B cell (primary cell): Measurements from ENCODE around the gene KMT2C. TPM values are rescaled to one million over a fixed set of nuclear protein-coding genes. Genes with fewer than 3 reads are reported as not detected.

Source experiments
- ATAC-seq: fragments of 200-7000 bp; cut with Tn5 transposase; one replicate; pipeline ENCODE4 v1.10.0; 2021; ENCODE audit warnings: low read depth, mild to moderate bottlenecking, moderate number of reproducible peaks, moderate library complexity
- CTCF ChIA-PET: fragments of 350-600 bp; sonication (Branson Sonifier 250); formaldehyde crosslinking; loops from one replicate; lab custom pipeline; 2021; ENCODE audit warnings: antibody characterized with exemption, inconsistent platforms; lab: Charles Lee
- POLR2A ChIA-PET: fragments of 350-600 bp; sonication (Branson Sonifier 250); formaldehyde crosslinking; loops from one replicate; lab custom pipeline; 2021; ENCODE audit warnings: antibody characterized with exemption; lab: Charles Lee
- DNase-seq: peaks from one replicate; pipeline ENCODE4 v3.0.0; 2013
- H2AFZ ChIP-seq: 2 replicates; pipeline ENCODE4 v1.6.1; 2012; ENCODE audit warnings: mild to moderate bottlenecking, low read depth, low read length; ENCODE audit not compliant: insufficient read depth, poor library complexity, severe bottlenecking
- H3K27ac ChIP-seq, 2 donors: 1 replicate in 1 of 2; 2 replicates in 1 of 2; pipeline ENCODE4 v1.5.1; 2012 to 2013; ENCODE audit warnings: low read length in 2 of 2, mild to moderate bottlenecking in 2 of 2, moderate library complexity in 1 of 2
- H3K27me3 ChIP-seq, 4 experiments: fragments of 200-600 bp in 1 of 4; sonication (generic) in 1 of 4; replicated peaks in 1 of 4; 1 replicate in 2 of 4; 2 replicates in 2 of 4; pipeline versions ENCODE4 v1.6.1 to v1.7.0; 2013 to 2016; ENCODE audit warnings: low read length in 3 of 4, mild to moderate bottlenecking in 2 of 4, mixed read lengths in 1 of 4, moderate library complexity in 1 of 4; ENCODE audit not compliant: insufficient read depth in 4 of 4, control insufficient read depth in 3 of 4; ENCODE audit errors: control extremely low read depth in 1 of 4
- H3K36me3 ChIP-seq, 2 experiments: replicated peaks in 1 of 2; 1 replicate in 1 of 2; 2 replicates in 1 of 2; pipeline versions ENCODE4 v1.6.1 to v1.7.1; 2013; ENCODE audit warnings: low read length in 1 of 2; ENCODE audit not compliant: insufficient read depth in 2 of 2, control insufficient read depth in 1 of 2; ENCODE audit errors: control extremely low read depth in 1 of 2, extremely low read depth in 1 of 2
- H3K4me1 ChIP-seq, 2 donors: fragments of 200-600 bp in 1 of 2; sonication (generic) in 1 of 2; 1 replicate in 1 of 2; 2 replicates in 1 of 2; pipeline versions ENCODE4 v1.5.1 to v1.6.1; 2013 to 2017; ENCODE audit warnings: low read length in 2 of 2; ENCODE audit not compliant: control insufficient read depth in 2 of 2, insufficient read depth in 2 of 2
- H3K4me2 ChIP-seq: replicated peaks from 2 replicates; pipeline ENCODE3; 2012; ENCODE audit warnings: mild to moderate bottlenecking, low read depth, low read length; ENCODE audit not compliant: poor library complexity, severe bottlenecking
- H3K4me3 ChIP-seq, 5 experiments: fragments of 200-600 bp in 1 of 5; sonication (generic) in 1 of 5; 1 replicate in 3 of 5; 2 replicates in 2 of 5; pipeline versions ENCODE4 v1.5.1 to v1.7.0; 2011 to 2016; ENCODE audit warnings: low read length in 4 of 5, mild to moderate bottlenecking in 4 of 5, low read depth in 2 of 5, control low read depth in 1 of 5, moderate library complexity in 1 of 5; ENCODE audit not compliant: insufficient read depth in 1 of 5; ENCODE audit errors: control extremely low read depth in 1 of 5, extremely low read depth in 1 of 5
- H3K79me2 ChIP-seq: fragments of 200-600 bp; sonication (generic); one replicate; pipeline ENCODE4 v1.6.0; 2016; ENCODE audit warnings: low read length; ENCODE audit not compliant: control insufficient read depth, insufficient read depth
- H3K9ac ChIP-seq: fragments of 200-600 bp; sonication (generic); 2 replicates; pipeline ENCODE4 v1.6.1; 2017; ENCODE audit warnings: mild to moderate bottlenecking, low read length, moderate library complexity
- H3K9me3 ChIP-seq, 3 donors: one replicate each; pipeline versions ENCODE4 v1.6.1 to v1.7.1; 2013; ENCODE audit warnings: low read length in 2 of 3; ENCODE audit not compliant: control insufficient read depth in 2 of 3, insufficient read depth in 1 of 3; ENCODE audit errors: control extremely low read depth in 1 of 3
- H4K20me1 ChIP-seq: 2 replicates; pipeline ENCODE4 v1.6.0; 2012; ENCODE audit warnings: mild to moderate bottlenecking, low read length; ENCODE audit not compliant: insufficient read depth, control insufficient read depth, poor library complexity, severe bottlenecking
- H3K27ac Mint-ChIP-seq: one replicate; pipeline ENCODE4 v1.8.0; 2021; ENCODE audit warnings: mixed read lengths
- H3K27me3 Mint-ChIP-seq: one replicate; pipeline ENCODE4 v1.8.0; 2021; ENCODE audit warnings: mixed read lengths
- H3K4me1 Mint-ChIP-seq: one replicate; pipeline ENCODE4 v1.8.0; 2021; ENCODE audit warnings: mixed read lengths
- H3K4me3 Mint-ChIP-seq: one replicate; pipeline ENCODE4 v1.8.0; 2021; ENCODE audit warnings: mixed read lengths
- H3K9me3 Mint-ChIP-seq: one replicate; pipeline ENCODE4 v1.8.0; 2022; ENCODE audit warnings: mixed read lengths; ENCODE audit not compliant: insufficient read depth
- EZH2 ChIP-seq: IDR thresholded peaks from 2 replicates; pipeline ENCODE4 v1.6.1; 2012; ENCODE audit warnings: borderline replicate concordance, low read depth, mild to moderate bottlenecking, moderate library complexity, low read length; ENCODE audit not compliant: insufficient read depth, poor library complexity, severe bottlenecking
- WGBS: methylation state at CpG from one replicate; pipeline ENCODE4 v1.1.5; 2013; ENCODE audit warnings: missing lambda C conversion rate; ENCODE audit not compliant: insufficient coverage; 5-methylcytosine and 5-hydroxymethylcytosine counted together
- intact Hi-C: fragments of 100-400 bp; cut with micrococcal nuclease; formaldehyde crosslinking; loops from one replicate; pipeline ENCODE4 v1.10.0; 2022
- polyA plus RNA-seq: library from polyadenylated mRNA; depleted of rRNA; stranded (reverse); fragments of >200 nt; gene quantifications from 2 replicates; pipeline ENCODE4 v1.2.3, GENCODE V29; 2012
- total RNA-seq, 2 donors: library from RNA; stranded (reverse); fragments of 120-200 nt in 1 of 2; gene quantifications; 1 replicate in 1 of 2; 2 replicates in 1 of 2; pipeline versions ENCODE4 v1.2.3 to v1.2.4, GENCODE V29; 2013 to 2022
- TF ChIP-seq, protein P1 (sequence below): fragments of 200-600 bp; IDR thresholded peaks from one replicate; pipeline ENCODE4 v1.8.0; 2022; ENCODE audit warnings: antibody characterized with exemption, mild to moderate bottlenecking

The KMT2C gene
- total and polyA plus RNA-seq, 2 donors (not counting 1 experiment from before 2014, with no cell fraction given), result 14.9 to 171 TPM

DNA sequence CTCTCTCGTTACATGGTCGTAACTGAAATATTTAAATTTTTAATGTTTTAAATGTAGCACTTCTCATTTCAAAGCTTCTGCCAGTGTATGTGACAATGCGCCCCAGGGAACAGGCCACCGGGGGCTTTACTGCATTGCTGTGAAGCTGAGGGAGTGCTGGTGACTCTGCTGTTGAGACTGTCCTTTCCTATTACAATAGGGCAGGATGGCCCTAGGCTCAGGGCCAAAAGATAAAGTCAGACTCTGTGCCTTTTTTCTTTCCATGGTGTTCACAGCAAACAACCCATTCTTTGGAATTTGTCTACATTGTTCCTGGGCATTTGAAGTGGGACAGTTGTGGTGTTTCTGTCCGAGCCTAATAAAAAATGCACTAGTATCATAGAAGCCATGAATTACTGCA is 303.0 kb downstream of the KMT2C start:
- H4K20me1 ChIP-seq, result no peaks in the 10 kb centered on the region
- no peaks in the 10 kb centered on the region for H3K9me3 Mint-ChIP-seq
- WGBS, result no CpG with 5 or more reads among the region's 5 CpGs
- H3K27me3 Mint-ChIP-seq, result no peaks in the 10 kb centered on the region
- TF ChIP-seq, protein P1, sequence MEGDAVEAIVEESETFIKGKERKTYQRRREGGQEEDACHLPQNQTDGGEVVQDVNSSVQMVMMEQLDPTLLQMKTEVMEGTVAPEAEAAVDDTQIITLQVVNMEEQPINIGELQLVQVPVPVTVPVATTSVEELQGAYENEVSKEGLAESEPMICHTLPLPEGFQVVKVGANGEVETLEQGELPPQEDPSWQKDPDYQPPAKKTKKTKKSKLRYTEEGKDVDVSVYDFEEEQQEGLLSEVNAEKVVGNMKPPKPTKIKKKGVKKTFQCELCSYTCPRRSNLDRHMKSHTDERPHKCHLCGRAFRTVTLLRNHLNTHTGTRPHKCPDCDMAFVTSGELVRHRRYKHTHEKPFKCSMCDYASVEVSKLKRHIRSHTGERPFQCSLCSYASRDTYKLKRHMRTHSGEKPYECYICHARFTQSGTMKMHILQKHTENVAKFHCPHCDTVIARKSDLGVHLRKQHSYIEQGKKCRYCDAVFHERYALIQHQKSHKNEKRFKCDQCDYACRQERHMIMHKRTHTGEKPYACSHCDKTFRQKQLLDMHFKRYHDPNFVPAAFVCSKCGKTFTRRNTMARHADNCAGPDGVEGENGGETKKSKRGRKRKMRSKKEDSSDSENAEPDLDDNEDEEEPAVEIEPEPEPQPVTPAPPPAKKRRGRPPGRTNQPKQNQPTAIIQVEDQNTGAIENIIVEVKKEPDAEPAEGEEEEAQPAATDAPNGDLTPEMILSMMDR, result no peak
- no peak for TF ChIP-seq EZH2
- H3K4me1 ChIP-seq, result no peaks in the 10 kb centered on the region
- ATAC-seq, result no peak
- no peak overlapping the region for H3K27ac Mint-ChIP-seq
- peaks cover under 1 to 42% of the 10 kb centered on the region in 2 experiments for H3K36me3 ChIP-seq
- no peak for DNase-seq
- H3K9ac ChIP-seq, result no peak overlapping the region
- H3K4me3 ChIP-seq, result no peak overlapping the region
- intact Hi-C loops, result no loop called here
- H3K4me3 Mint-ChIP-seq, result no peak overlapping the region
- H3K4me1 Mint-ChIP-seq, result no peaks in the 10 kb centered on the region
- peaks cover 0 to 16% (median 0%) of the 10 kb centered on the region in 3 donors for H3K9me3 ChIP-seq
- ChIA-PET CTCF (no interaction called here), POLR2A (no interaction called here)
- H3K79me2 ChIP-seq, result no peaks in the 10 kb centered on the region
- H2AFZ ChIP-seq, result no peak overlapping the region
- H3K4me2 ChIP-seq, result no peak overlapping the region
- H3K27me3 ChIP-seq, result no peaks in the 10 kb centered on the region
- no peak overlapping the region for H3K27ac ChIP-seq

DNA sequence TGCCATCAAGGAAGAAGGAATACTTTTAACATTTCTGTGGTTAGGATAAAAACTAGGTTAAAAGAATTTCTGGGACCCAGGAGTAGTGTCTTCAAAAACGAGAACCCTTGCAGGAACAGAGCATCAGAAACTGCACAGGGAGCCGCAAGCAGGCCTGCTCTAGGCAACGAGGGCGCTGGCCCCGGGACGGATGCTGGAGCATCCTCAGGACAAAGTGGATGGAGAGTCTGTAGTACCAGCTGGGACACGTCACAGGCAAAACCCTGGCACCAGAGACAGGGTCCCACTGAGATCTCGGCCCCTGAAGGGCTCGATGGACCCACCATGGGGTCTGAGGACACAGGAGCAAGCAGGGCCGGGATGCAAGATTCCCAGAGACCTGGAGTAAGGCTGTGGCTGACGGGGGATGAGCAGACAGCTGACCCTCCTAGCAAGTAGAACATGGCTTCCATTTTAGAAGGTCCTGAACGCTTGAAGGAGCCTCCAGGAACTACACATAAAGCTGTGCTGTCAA is 303.8 kb downstream of the KMT2C start:
- Mint-ChIP-seq H3K4me3 (no peak overlapping the region), H3K27ac (no peak overlapping the region), H3K9me3 (no peaks in the 10 kb centered on the region), H3K27me3 (no peaks in the 10 kb centered on the region), H3K4me1 (no peaks in the 10 kb centered on the region)
- H3K4me1 ChIP-seq, result no peaks in the 10 kb centered on the region
- intact Hi-C loops, result no loop called here
- POLR2A ChIA-PET, result no interaction called here
- no peak for DNase-seq
- ATAC-seq, result no peak
- H4K20me1 ChIP-seq, result no peaks in the 10 kb centered on the region
- H3K9ac ChIP-seq, result no peak overlapping the region
- TF ChIP-seq EZH2, result no peak
- TF ChIP-seq, protein P1, result no peak
- no peak overlapping the region for H2AFZ ChIP-seq
- WGBS, result 98% methylated on average over 12 of the region's 12 CpGs
- CTCF ChIA-PET, result no interaction called here
- H3K27me3 ChIP-seq, result no peaks in the 10 kb centered on the region
- peaks cover 0 to 35% of the 10 kb centered on the region in 2 experiments for H3K36me3 ChIP-seq
- H3K27ac ChIP-seq, result no peak overlapping the region
- no peak overlapping the region for H3K4me2 ChIP-seq
- peaks cover 0 to 20% (median 0%) of the 10 kb centered on the region in 3 donors for H3K9me3 ChIP-seq
- no peak overlapping the region for H3K4me3 ChIP-seq
- H3K79me2 ChIP-seq, result no peaks in the 10 kb centered on the region
